Endothelial cell of umbilical vein (primary cell): Measurements from ENCODE around the gene AGBL3. TPM values are rescaled to one million over a fixed set of nuclear protein-coding genes. Genes with fewer than 3 reads are reported as not detected.

Experiments
- BruUV-seq: library from RNA; stranded (reverse); fragments of 400-500 nt; replicated peaks from 2 replicates; lab custom pipeline; 2021; lab: Mats Ljungman, UMichigan
- CTCF ChIA-PET: fragments of 300-600, 350-600 bp; sonication (Branson Sonifier 250); formaldehyde crosslinking; loops from one replicate; lab custom pipeline; 2021; ENCODE audit warnings: antibody characterized with exemption, inconsistent platforms; lab: Charles Lee
- POLR2A ChIA-PET: fragments of 300-600, 350-600 bp; sonication (Branson Sonifier 250); formaldehyde crosslinking; loops from one replicate; lab custom pipeline; 2021; ENCODE audit warnings: antibody characterized with exemption, inconsistent platforms; lab: Charles Lee
- DNase-seq: peaks from one replicate; pipeline ENCODE4 v3.0.0-alpha.2; 2011; ENCODE audit warnings: low read depth, low spot score
- FAIRE-seq: peaks from 2 replicates; lab custom pipeline; 2011; peaks lifted over from hg19 to GRCh38; lab: Jason Lieb, UNC
- H2AFZ ChIP-seq: 2 replicates; pipeline ENCODE4 v1.6.0; 2012; ENCODE audit warnings: low read depth, low read length, control low read depth, inconsistent platforms
- H3K27ac ChIP-seq: 2 replicates; pipeline ENCODE4 v1.5.1; 2011; ENCODE audit warnings: low read depth, mild to moderate bottlenecking, control low read depth, low read length, moderate library complexity; ENCODE audit not compliant: insufficient read depth
- H3K27me3 ChIP-seq, 2 experiments: 2 replicates each; pipeline versions ENCODE4 v1.6.0 to v1.6.1; 2011; ENCODE audit warnings: low read length in 2 of 2, mixed read lengths in 1 of 2; ENCODE audit not compliant: control insufficient read depth in 2 of 2, insufficient read depth in 2 of 2
- H3K36me3 ChIP-seq, 2 experiments: 2 replicates in 1 of 2; 3 replicates in 1 of 2; pipeline ENCODE4 v1.5.1; 2011; ENCODE audit warnings: low read length in 2 of 2, mild to moderate bottlenecking in 1 of 2, moderate library complexity in 1 of 2; ENCODE audit not compliant: control insufficient read depth in 2 of 2, insufficient read depth in 2 of 2; ENCODE audit errors: extremely low read depth in 1 of 2
- H3K4me1 ChIP-seq: 3 replicates; pipeline ENCODE4 v1.5.1; 2011; ENCODE audit warnings: mild to moderate bottlenecking, low read length; ENCODE audit not compliant: control insufficient read depth, insufficient read depth; ENCODE audit errors: extremely low read depth
- H3K4me2 ChIP-seq: 2 replicates; pipeline ENCODE4 v1.6.1; 2011; ENCODE audit warnings: low read length, control low read depth, mixed read lengths; ENCODE audit not compliant: insufficient read depth
- H3K4me3 ChIP-seq, 3 experiments: fragments of 200-600 bp in 1 of 3; sonication (generic), shearing (Covaris generic) in 1 of 3; replicated peaks in 1 of 3; 2 replicates each; pipeline ENCODE4 v1.5.1; 2011 to 2016; ENCODE audit warnings: control low read depth in 3 of 3, low read length in 3 of 3, mild to moderate bottlenecking in 2 of 3, inconsistent platforms in 1 of 3, low read depth in 1 of 3, moderate library complexity in 1 of 3; ENCODE audit not compliant: insufficient read depth in 1 of 3
- H3K79me2 ChIP-seq: 2 replicates; pipeline ENCODE4 v1.6.0; 2012; ENCODE audit warnings: low read length, inconsistent platforms; ENCODE audit not compliant: control insufficient read depth, insufficient read depth
- H3K9ac ChIP-seq: replicated peaks from 2 replicates; pipeline ENCODE3; 2011; ENCODE audit warnings: low read length, control low read depth; ENCODE audit not compliant: insufficient read depth; ENCODE audit errors: extremely low read depth
- H3K9me1 ChIP-seq: replicated peaks from 3 replicates; pipeline ENCODE4 v1.6.0; 2011; ENCODE audit warnings: mild to moderate bottlenecking, low read length; ENCODE audit not compliant: control insufficient read depth, insufficient read depth; ENCODE audit errors: extremely low read depth
- H3K9me3 ChIP-seq: replicated peaks from 2 replicates; pipeline ENCODE4 v1.5.1; 2012; ENCODE audit warnings: low read length, inconsistent platforms; ENCODE audit not compliant: control insufficient read depth, insufficient read depth
- H4K20me1 ChIP-seq: replicated peaks from 2 replicates; pipeline ENCODE3; 2011; ENCODE audit warnings: mild to moderate bottlenecking, low read length; ENCODE audit not compliant: control insufficient read depth, insufficient read depth; ENCODE audit errors: extremely low read depth
- CTCF ChIP-seq, 2 donors: IDR thresholded peaks; 1 replicate in 1 of 2; 2 replicates in 1 of 2; pipeline ENCODE4 v1.5.1; 2011; ENCODE audit warnings: low read length in 2 of 2, mild to moderate bottlenecking in 2 of 2, moderate library complexity in 2 of 2, control low read depth in 1 of 2, inconsistent platforms in 1 of 2, low read depth in 1 of 2; ENCODE audit not compliant: insufficient read depth in 1 of 2; ENCODE audit errors: extremely low read depth in 1 of 2
- EZH2 ChIP-seq: IDR thresholded peaks from 2 replicates; pipeline ENCODE4 v1.6.1; 2012; ENCODE audit warnings: borderline replicate concordance, low read depth, mild to moderate bottlenecking, moderate library complexity, low read length, inconsistent platforms; ENCODE audit not compliant: severe bottlenecking
- FOS ChIP-seq: IDR thresholded peaks from 2 replicates; pipeline ENCODE4 v1.6.1; 2011; ENCODE audit warnings: mild to moderate bottlenecking, low read length, moderate library complexity, borderline replicate concordance; ENCODE audit not compliant: insufficient read depth
- GATA2 ChIP-seq: IDR thresholded peaks from 2 replicates; pipeline ENCODE4 v1.7.0; 2011; ENCODE audit warnings: low read depth, mild to moderate bottlenecking, moderate library complexity, mixed read lengths, low read length; ENCODE audit not compliant: insufficient read length, insufficient read depth
- JUN ChIP-seq: IDR thresholded peaks from 2 replicates; pipeline ENCODE4 v1.6.1; 2011; ENCODE audit warnings: borderline replicate concordance, low read depth; ENCODE audit not compliant: insufficient read length, insufficient read depth
- MAX ChIP-seq: IDR thresholded peaks from 2 replicates; pipeline ENCODE4 v1.6.1; 2011; ENCODE audit not compliant: insufficient read depth, insufficient read length
- MYC ChIP-seq: IDR thresholded peaks from one replicate; pipeline ENCODE4 v1.6.1; 2011; ENCODE audit warnings: mild to moderate bottlenecking, low read depth, low read length
- POLR2A ChIP-seq: IDR thresholded peaks from 2 replicates; pipeline ENCODE4 v1.6.1; 2012; ENCODE audit warnings: low read depth, mild to moderate bottlenecking, control low read depth, low read length
- POLR2AphosphoS5 ChIP-seq: IDR thresholded peaks from 2 replicates; pipeline ENCODE4 v1.6.1; 2012; ENCODE audit warnings: low read depth, mild to moderate bottlenecking, control low read depth, low read length, moderate library complexity; ENCODE audit not compliant: insufficient read depth
- dilution Hi-C: fragments of 300-500 bp; cut with MboI; formaldehyde crosslinking; loops from one replicate; pipeline ENCODE4 v1.15.0; 2019; ENCODE audit warnings: low sequenced_read_pairs; ENCODE audit not compliant: extremely low pct_ligation_motif_present
- intact Hi-C: fragments of 100-400 bp; cut with micrococcal nuclease; formaldehyde crosslinking; loops from one replicate; pipeline ENCODE4 v1.10.0; 2022
- polyA plus RNA-seq, 4 experiments: library from polyadenylated mRNA; depleted of rRNA in 3 of 4; stranded (reverse) in 3 of 4; unstranded in 1 of 4; fragments of >200 nt; gene quantifications; 2 replicates each; pipeline versions ENCODE4 v1.2.1 to v1.2.3, GENCODE V29; 2011 to 2012; ENCODE audit warnings: missing spikeins in 1 of 4
- total RNA-seq: library from RNA; stranded (reverse); gene quantifications from 2 replicates; pipeline ENCODE4 v1.2.3, GENCODE V29; 2021

AGBL3 gene
- total and polyA plus RNA-seq, 2 donors (not counting 3 experiments of a cell fraction or from before 2014, with no cell fraction given), result 0.97 to 3.2 TPM

GRCh38 chr7:135147899-135148721, 161.8 kb downstream of the AGBL3 start, which contains the start of gene TMEM140:
Gene TMEM140 (plus strand): TSS chr7:135148072. CDS start chr7:135164442, 16,370 bp downstream.
- peak within 1 kb of the TSS; percentile 63 for H2AFZ ChIP-seq
- H3K4me3 ChIP-seq, result peak within 1 kb of the TSS; percentile 18 to 57 (median 46)
- peak; percentile 92 for DNase-seq
- H3K9ac ChIP-seq, result peak within 1 kb of the TSS; percentile 67
- H3K36me3 ChIP-seq, result no peaks in the 10 kb centered on the region
- no peaks in the 10 kb centered on the region for H3K79me2 ChIP-seq
- H3K9me3 ChIP-seq, result no peaks in the 10 kb centered on the region
- H4K20me1 ChIP-seq, result no peaks in the 10 kb centered on the region
- CTCF ChIA-PET, result interaction anchor here (0.6 to 2.4 kb wide), 8 partner anchors 9 to 162 kb away, joined by 3 to 12 read pairs (median 4); partner anchors contain the start of genes AGBL3 and CYREN
- POLR2A ChIA-PET, result interaction anchor here (0.6 to 1.5 kb wide), 3 partner anchors 13 to 44 kb away, joined by 3 to 7 read pairs (median 5); partner anchors contain the start of gene CYREN
- H3K9me1 ChIP-seq, result no peaks in the 10 kb centered on the region
- TSS peak; percentile 62 for BruUV-seq
- intact Hi-C loops (loop anchor here (2.0 kb wide), 2 partner anchors 13 to 23 kb away; partner anchors contain the start of gene CYREN), dilution Hi-C loops (no loop called here)
- H3K27ac ChIP-seq, result peak within 1 kb of the TSS; percentile 81
- FAIRE-seq, result peak; percentile 82
- peaks cover 52% of the 10 kb centered on the region for H3K4me1 ChIP-seq
- TF ChIP-seq JUN (peak; percentile 50), POLR2A (no peak)
- peak within 1 kb of the TSS; percentile 79 for H3K4me2 ChIP-seq
- H3K27me3 ChIP-seq, result no peaks in the 10 kb centered on the region

GRCh38 chr7:135150072-135150782, 163.9 kb downstream of the AGBL3 start:
- no peak for TF ChIP-seq CTCF (IDR thresholded peaks at IDR 0.05; ENCODE audit: extremely low read depth in 1 of 2, insufficient read depth in 1 of 2, low read depth in 1 of 2, low read length in 2 of 2)
- no peak for TF ChIP-seq GATA2
- no peak for TF ChIP-seq POLR2A
- no peak for TF ChIP-seq POLR2AphosphoS5
- TF ChIP-seq JUN, result no peak
- TF ChIP-seq MYC, result no peak
- no peak for TF ChIP-seq MAX
- TF ChIP-seq FOS, result no peak
- no peak for TF ChIP-seq EZH2
- no TSS peak for BruUV-seq

More at GRCh38 chr7:135150072-135150782, 163.9 kb downstream of the AGBL3 start:
- Histone ChIP-seq H2AFZ (no peak overlapping the region), H3K9ac (no peak overlapping the region), H3K79me2 (no peaks in the 10 kb centered on the region), H3K36me3 (no peaks in the 10 kb centered on the region), H3K27me3 (no peaks in the 10 kb centered on the region), H4K20me1 (no peaks in the 10 kb centered on the region), H3K9me1 (no peaks in the 10 kb centered on the region), H3K4me2 (peak overlapping the region; percentile 79), H3K4me1 (peaks cover 38% of the 10 kb centered on the region), H3K27ac (no peak overlapping the region), H3K9me3 (no peaks in the 10 kb centered on the region), H3K4me3 (no peak overlapping the region)
- no peak for DNase-seq
- intact Hi-C loops, result loop anchor here (2.0 kb wide), 1 partner anchor 163 kb away; the partner anchor contains the start of gene AGBL3
- ChIA-PET CTCF (interaction anchor here (1.0 to 1.1 kb wide), 2 partner anchors 10 to 16 kb away, joined by 3 read pairs; no protein-coding TSS in a partner anchor), POLR2A (interaction anchor here (0.6 kb wide), 1 partner anchor 11 kb away, joined by 3 read pairs; no protein-coding TSS in a partner anchor)
- dilution Hi-C loops, result no loop called here
- no peak for FAIRE-seq
